Measurements from ENCODE around the gene PSPN.

DNA sequence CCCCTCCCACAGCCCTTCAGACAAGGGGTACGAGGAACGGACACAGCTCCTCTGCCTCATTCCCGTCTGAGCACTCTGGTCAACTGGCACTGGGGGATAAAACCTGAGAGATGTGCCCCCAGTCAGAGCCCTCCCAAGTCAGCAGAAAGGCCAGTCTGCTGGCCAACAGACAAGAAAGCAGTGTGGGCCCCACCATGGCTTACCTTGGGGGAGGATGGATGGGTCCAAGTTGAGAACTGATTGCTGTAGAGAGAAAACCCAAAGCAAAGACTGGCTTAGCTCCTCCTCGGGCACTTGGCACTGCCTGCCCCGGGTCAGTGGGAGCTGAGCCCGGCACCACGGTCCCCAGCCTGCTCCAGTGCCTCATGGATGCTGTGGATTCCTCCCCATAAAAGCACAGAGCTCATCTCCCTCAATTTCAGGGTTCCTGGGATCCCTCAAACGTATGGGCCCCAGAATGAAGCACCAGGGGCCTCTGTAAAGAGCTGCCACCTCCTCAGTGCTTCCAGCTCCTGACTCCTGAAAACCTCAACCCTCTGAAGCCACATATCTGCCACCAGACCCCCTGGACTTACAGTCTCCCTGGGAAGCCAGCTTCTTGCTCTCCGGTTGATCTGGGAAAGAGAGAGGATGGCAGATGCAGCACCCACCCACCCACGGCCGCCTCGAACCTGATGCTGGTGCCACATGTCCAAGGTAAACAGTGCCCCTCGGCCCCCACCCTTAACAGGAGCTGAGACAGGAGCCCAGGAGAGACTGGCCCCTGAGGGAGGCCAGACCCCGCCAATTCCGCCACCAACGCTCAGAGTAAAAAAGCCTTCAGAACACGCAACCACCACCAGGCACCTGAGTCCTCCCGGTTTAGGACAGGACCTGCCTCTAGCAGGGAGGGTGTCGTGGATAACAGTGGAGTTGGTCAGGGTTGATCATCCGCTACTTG is 45.6 kb upstream of the PSPN start:
- TF ChIP-seq, protein P1, sequence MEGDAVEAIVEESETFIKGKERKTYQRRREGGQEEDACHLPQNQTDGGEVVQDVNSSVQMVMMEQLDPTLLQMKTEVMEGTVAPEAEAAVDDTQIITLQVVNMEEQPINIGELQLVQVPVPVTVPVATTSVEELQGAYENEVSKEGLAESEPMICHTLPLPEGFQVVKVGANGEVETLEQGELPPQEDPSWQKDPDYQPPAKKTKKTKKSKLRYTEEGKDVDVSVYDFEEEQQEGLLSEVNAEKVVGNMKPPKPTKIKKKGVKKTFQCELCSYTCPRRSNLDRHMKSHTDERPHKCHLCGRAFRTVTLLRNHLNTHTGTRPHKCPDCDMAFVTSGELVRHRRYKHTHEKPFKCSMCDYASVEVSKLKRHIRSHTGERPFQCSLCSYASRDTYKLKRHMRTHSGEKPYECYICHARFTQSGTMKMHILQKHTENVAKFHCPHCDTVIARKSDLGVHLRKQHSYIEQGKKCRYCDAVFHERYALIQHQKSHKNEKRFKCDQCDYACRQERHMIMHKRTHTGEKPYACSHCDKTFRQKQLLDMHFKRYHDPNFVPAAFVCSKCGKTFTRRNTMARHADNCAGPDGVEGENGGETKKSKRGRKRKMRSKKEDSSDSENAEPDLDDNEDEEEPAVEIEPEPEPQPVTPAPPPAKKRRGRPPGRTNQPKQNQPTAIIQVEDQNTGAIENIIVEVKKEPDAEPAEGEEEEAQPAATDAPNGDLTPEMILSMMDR (IDR thresholded peaks at IDR 0.05): no peak
- TF ChIP-seq POLR2A (IDR thresholded peaks at IDR 0.05): no peak

Data from adrenal gland (tissue), 5 donors.